BLaER1 treated with 17β-estradiol and CSF1 and Interleukin-3, amounts not matched to agents 10 nM and 100 nM (cell line): Measurements from ENCODE around the gene URB1.
A peak's percentile ranks its signal among the peaks of the same experiment; 100 is the strongest.
"Not testable (repeated sequence)": the region's sequence is repeated elsewhere in the genome, so short reads cannot be mapped to it uniquely, and the experiment has no call there.

Source experiments
- H3K27ac ChIP-seq, 11 experiments: shearing (Covaris generic); formaldehyde crosslinking; 2 replicates each; pipeline ENCODE4 v1.8.1; 2022
- H3K27me3 ChIP-seq, 11 experiments: shearing (Covaris generic); formaldehyde crosslinking; 2 replicates each; pipeline ENCODE4 v1.8.1; 2022
- H3K36me3 ChIP-seq, 11 experiments: shearing (Covaris generic); formaldehyde crosslinking; 2 replicates each; pipeline ENCODE4 v1.8.1; 2022
- H3K4me1 ChIP-seq, 10 experiments: shearing (Covaris generic); formaldehyde crosslinking; 2 replicates each; pipeline ENCODE4 v1.8.1; 2022
- H3K4me2 ChIP-seq, 11 experiments: shearing (Covaris generic); formaldehyde crosslinking; 2 replicates each; pipeline ENCODE4 v1.8.1; 2022
- H3K4me3 ChIP-seq, 10 experiments: shearing (Covaris generic); formaldehyde crosslinking; 2 replicates each; pipeline ENCODE4 v1.8.1; 2022
- H3K9ac ChIP-seq, 11 experiments: shearing (Covaris generic); formaldehyde crosslinking; 2 replicates each; pipeline ENCODE4 v1.8.1; 2022
- H3K9me3 ChIP-seq, 11 experiments: shearing (Covaris generic); formaldehyde crosslinking; replicated peaks in 1 of 11; 2 replicates each; pipeline ENCODE4 v1.8.1; 2022
- H4K20me1 ChIP-seq, 11 experiments: shearing (Covaris generic); formaldehyde crosslinking; 2 replicates each; pipeline ENCODE4 v1.8.1; 2022
- Cebpa-rat ChIP-seq, 11 experiments: shearing (Covaris generic); IDR thresholded peaks; 2 replicates each; pipeline ENCODE4 v1.8.1; 2022

URB1 gene, protein sequence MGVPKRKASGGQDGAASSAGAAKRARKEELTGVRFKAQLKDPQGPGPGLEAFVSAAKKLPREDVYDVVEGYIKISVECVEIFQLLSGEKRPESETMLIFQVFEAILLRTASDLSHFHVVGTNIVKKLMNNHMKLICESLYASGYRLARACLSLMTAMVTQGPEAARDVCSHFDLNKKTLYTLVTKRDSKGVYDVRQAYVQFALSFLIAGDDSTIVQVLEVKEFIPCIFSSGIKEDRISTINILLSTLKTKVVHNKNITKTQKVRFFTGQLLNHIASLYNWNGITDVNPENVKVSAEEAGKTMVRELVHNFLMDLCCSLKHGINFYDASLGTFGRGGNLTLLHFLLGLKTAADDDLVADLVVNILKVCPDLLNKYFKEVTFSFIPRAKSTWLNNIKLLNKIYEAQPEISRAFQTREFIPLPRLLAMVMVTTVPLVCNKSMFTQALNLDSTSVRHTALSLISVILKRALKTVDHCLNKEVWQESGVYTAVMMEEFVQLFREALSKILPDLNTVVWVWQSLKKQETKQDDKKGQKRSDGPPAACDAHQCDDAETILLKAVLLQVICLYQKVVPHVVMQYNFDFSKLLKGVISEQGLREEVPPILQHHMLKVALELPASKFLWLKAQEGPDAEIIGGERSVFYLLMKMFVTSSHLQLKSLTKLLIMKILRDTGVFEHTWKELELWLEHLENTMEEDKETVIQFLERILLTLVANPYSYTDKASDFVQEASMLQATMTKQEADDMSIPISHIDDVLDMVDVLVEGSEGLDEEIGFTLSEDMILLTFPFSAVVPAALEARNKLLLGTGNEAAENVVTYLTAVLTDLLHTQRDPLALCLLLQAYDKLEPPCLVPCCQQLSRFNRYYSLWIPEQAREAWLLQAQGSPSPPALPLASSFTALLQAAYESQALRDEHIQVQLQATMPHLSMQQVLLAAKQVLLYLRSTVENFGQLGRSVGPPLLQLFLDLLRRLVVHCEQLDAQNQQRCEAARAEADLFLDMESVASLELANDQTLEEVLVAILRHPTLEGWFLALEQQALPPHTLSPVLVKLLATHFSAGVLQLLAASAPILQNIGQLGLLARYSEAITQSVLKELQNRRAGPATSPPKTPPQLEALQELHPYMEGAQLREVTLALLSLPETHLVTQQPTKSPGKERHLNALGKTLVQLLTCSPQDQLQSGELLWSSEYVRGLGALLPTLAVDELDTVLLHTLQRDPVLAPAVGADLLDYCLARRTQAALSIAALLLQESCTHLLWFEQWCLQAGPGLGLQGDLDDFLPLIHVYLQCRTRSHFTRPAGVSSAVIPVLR (N-terminal part only)

DNA sequence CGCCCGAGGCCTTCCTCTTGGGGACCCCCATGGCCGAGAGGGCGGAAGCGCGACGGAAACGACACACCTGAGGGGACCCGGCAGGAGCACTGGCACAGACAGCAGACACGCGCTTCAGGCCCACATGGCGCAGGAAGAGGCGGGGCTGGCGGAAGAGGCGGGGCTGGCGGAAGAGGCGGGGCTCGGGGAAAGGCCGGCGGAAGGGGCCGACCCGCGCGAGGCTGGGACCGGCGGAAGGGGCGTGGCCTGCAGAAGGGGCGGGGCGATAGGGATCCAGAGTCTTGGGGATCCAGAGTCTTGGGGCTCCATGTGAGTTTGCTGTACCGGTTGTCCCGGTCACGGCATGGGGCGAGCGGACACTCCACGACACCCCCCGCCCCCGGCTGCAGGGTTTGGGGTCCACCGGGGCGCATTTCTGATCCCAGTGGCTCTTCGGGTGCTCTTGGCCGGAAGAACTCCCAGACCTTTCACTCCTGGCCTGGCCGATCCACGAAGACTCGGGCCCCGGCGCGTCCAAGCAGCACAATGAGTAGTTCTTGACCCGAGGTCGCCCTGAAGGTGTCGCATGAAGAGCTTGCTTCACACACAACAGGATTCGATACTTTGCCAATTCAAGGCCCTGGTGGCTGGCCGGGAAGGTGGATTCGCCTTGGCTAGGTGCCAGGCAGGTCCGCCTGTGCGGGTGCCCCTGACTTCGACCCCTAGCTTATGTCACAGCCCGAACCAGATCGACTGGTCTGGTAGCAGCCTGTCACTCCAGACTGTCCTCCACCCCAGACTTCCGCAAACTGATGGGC is at the start of gene URB1:
Gene URB1 (minus strand): TSS at position 133 of the 797 bp plus-strand sequence. CDS start 102 bp downstream, at position 31.
- Histone ChIP-seq H3K4me1 (peaks cover 11 to 26% (median 17%) of the 10 kb centered on the region in 10 experiments), H3K27me3 (no peaks in the 10 kb centered on the region), H3K27ac (peak within 1 kb of the TSS; percentile 74 to 88 (median 83)), H3K9ac (peak within 1 kb of the TSS; percentile 73 to 88 (median 82)), H3K4me3 (peak within 1 kb of the TSS; percentile 86 to 100 (median 98)), H3K4me2 (peak within 1 kb of the TSS; percentile 85 to 98 (median 91)), H3K9me3 (peaks cover 0 to 12% (median 7%) of the 10 kb centered on the region in 11 experiments; a peak in 13 of 22 replicates), H3K36me3 (peaks cover 0 to 30% (median 23%) of the 10 kb centered on the region in 11 experiments; a peak in 21 of 22 replicates), H4K20me1 (peaks cover 0 to 44% (median 29%) of the 10 kb centered on the region in 11 experiments; a peak in 19 of 22 replicates)
- no peak for TF ChIP-seq Cebpa-rat (IDR thresholded peaks at IDR 0.05)

DNA sequence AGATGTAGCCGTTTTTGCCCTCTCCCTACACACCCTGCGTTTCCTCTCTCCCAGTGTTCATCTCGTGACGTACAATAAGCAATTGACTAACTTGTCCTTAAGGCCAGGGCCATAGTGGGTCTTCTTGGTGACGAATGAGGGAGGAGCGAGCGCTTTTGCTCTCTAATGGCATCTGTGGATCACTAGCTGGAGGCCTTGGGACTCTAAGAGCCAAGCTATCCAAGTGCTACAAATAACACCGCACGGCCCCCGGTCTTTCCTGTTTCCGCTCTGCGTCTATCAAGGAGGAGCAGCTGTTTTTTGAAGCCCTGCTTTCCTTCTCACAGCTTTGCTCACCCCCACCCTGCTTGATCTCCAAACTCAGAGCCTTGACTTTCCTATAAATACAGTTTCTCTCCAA is 44.9 kb upstream of the URB1 start:
- no peaks in the 10 kb centered on the region for H3K36me3 ChIP-seq
- 0 out of 22 replicates have a peak overlapping the region, but pooled peaks of 1 of the 11 experiments have one; percentile 2 for H3K9ac ChIP-seq
- no peaks in the 10 kb centered on the region for H3K27me3 ChIP-seq
- H4K20me1 ChIP-seq: no peaks in the 10 kb centered on the region
- H3K27ac ChIP-seq: peak overlapping the region in 3 of 11 experiments; percentile 0 to 14 (median 8); a peak in 2 of 22 replicates
- no peaks in the 10 kb centered on the region for H3K9me3 ChIP-seq
- H3K4me2 ChIP-seq: peak overlapping the region; percentile 38 to 80 (median 70)
- no peak for TF ChIP-seq Cebpa-rat (IDR thresholded peaks at IDR 0.05)
- no peak overlapping the region for H3K4me3 ChIP-seq
- H3K4me1 ChIP-seq: peaks cover 4 to 16% (median 12%) of the 10 kb centered on the region in 10 experiments; a peak in 19 of 20 replicates

DNA sequence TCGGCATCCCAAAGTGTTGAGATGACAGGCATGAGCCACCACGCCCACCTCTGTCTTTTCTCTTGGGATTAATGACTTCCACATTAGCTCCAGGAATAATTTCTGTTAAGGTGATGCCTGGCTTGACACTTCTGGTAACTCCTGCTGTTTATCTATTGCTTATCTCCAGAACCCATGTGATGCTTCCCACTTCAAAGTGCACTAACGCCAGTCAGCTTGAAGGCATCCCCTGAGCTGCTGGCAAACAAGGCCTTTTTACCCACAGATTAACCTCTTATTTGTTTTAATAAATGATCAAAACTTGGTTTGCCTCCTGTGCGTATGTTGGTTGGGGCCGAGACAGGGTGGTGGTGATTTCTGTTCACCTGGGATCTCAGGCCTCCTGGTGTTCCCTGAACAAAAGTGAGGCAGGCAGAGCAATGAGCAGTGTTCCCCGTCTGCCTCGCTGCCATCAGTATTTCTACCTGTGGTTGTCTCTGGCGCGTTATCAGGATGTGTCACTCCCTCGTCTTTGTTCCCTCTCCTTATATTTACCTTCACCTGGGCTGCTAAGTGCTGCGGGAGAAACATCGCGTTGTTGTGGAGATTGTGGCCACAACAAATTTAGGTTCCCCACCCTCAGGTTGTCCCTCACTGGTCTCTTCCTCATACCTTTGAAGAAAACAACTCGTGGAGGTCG is 40.3 kb upstream of the URB1 start:
- not testable (repeated sequence) for H3K4me2 ChIP-seq, H3K9ac ChIP-seq, H3K4me3 ChIP-seq, H4K20me1 ChIP-seq, H3K27me3 ChIP-seq, H3K27ac ChIP-seq, H3K36me3 ChIP-seq
- H3K4me1 ChIP-seq: peaks cover 4 to 13% (median 10%) of the 10 kb centered on the region in 10 experiments; a peak in 19 of 20 replicates
- peaks cover 3 to 19% (median 10%) of the 10 kb centered on the region in 11 experiments; a peak in 10 of 22 replicates for H3K9me3 ChIP-seq

DNA sequence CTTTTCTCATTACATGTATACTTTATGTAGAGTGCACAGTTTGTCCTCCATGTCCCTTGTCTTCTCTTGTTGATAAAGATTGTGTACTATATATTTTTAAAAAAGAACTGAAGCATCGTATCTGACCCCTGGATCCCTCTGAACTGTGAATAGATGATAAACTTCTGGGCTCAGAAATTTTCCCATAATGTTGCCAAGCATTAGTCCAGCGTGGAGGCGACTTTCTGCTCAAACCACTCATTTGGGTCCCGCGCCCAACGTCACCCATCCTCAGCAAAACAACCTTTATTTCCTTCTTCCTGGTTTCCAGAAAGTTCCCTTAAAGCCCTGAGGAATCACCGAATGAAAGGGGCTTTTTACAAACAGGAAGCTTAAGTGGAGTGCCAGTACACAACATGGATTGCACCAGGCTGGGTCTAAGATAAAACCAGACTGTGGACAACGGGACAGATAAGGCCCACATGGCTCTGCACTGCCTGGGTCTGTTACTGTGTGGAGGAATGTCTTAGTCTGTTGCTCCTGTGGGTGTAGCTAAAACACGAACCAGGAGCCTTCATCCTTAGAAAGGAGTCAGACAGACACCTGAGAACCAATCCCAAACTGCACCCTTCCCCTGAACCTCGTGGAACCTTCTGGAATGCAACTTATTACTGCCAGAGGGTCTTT is 35.3 kb upstream of the URB1 start:
- Histone ChIP-seq H3K9ac (no peak overlapping the region), H3K27me3 (no peaks in the 10 kb centered on the region), H3K9me3 (peaks cover 3 to 19% (median 10%) of the 10 kb centered on the region in 11 experiments; a peak in 10 of 22 replicates), H3K27ac (no peak overlapping the region), H3K36me3 (no peaks in the 10 kb centered on the region), H3K4me2 (no peak overlapping the region), H4K20me1 (no peaks in the 10 kb centered on the region), H3K4me3 (no peak overlapping the region), H3K4me1 (no peaks in the 10 kb centered on the region)
- no peak for TF ChIP-seq Cebpa-rat (IDR thresholded peaks at IDR 0.05)

DNA sequence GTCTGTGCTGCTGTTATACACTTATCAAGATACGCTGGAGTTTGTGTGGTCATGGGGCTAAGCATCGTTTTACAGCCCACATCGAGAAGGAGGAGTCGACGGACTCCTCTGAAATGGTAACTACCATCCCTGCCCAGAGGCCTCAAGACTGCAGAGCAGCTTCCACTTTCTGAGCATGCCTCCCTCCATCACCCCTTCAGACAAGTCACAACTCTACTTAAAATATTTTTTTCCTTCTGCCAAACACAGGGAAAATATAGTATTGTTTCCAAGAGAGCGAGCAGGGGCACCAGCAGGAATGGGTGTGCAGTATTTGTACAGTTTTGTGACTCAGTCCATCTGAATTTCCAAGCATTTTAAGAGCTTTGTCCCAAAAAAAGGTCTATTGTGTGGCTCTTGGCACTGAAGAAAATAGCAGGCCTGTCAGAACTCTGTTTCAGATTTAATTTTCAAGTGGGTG is 33.8 kb upstream of the URB1 start:
- TF ChIP-seq Cebpa-rat (IDR thresholded peaks at IDR 0.05): no peak
- Histone ChIP-seq H3K27ac (no peak overlapping the region), H3K4me1 (no peaks in the 10 kb centered on the region), H3K9ac (no peak overlapping the region), H3K4me2 (no peak overlapping the region), H3K4me3 (no peak overlapping the region), H3K36me3 (no peaks in the 10 kb centered on the region), H3K9me3 (peaks cover 7 to 26% (median 17%) of the 10 kb centered on the region in 11 experiments; a peak in 15 of 22 replicates), H4K20me1 (no peaks in the 10 kb centered on the region), H3K27me3 (no peaks in the 10 kb centered on the region)

DNA sequence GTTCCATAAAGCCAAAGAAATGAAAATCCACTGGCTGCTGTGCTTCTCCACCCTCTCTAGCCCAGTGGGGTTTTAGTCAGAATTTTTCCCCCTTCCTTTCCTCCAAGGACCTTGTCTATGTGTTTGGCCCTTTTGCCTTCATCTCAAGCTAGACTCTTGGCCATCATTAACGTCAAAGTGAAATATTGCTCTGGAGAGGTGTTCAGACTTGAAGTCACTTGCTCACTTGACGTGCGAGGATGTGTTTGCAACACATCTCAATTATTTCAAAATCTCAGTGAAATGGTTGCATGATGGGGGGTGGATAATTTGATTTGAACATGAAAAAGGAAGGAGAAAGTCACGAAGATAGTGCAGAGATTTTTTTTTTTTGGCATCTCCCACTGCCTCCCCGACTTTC is 33.3 kb upstream of the URB1 start:
- H3K27me3 ChIP-seq: no peaks in the 10 kb centered on the region
- no peak overlapping the region for H3K4me3 ChIP-seq
- no peak overlapping the region for H3K9ac ChIP-seq
- H4K20me1 ChIP-seq: no peaks in the 10 kb centered on the region
- no peaks in the 10 kb centered on the region for H3K36me3 ChIP-seq
- no peak for TF ChIP-seq Cebpa-rat (IDR thresholded peaks at IDR 0.05)
- no peaks in the 10 kb centered on the region for H3K4me1 ChIP-seq
- H3K27ac ChIP-seq: no peak overlapping the region
- peaks cover 7 to 24% (median 15%) of the 10 kb centered on the region in 11 experiments; a peak in 15 of 22 replicates for H3K9me3 ChIP-seq
- no peak overlapping the region for H3K4me2 ChIP-seq

DNA sequence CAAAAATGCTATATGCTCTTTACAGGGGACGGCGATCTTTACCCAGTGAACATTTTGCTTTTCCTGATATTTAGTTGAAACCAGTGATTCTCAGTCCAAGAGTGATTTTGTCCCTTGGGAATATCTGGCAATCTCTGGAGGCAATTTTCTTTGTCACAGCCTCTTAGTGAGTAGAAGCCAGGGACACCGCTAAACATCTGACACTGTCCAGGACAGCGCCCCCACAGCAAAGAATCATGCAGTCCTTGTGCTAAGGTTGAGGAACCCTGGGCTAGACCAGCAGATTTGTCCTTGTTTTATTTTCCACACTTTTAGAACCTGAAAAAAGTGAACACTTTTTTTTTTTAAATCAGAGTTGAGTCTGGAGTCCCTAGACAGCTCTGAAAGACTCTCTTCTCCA is 32.8 kb upstream of the URB1 start:
- Histone ChIP-seq H3K9ac (no peak overlapping the region), H3K4me1 (no peaks in the 10 kb centered on the region), H3K4me3 (no peak overlapping the region), H3K4me2 (no peak overlapping the region), H3K9me3 (peaks cover 5 to 19% (median 12%) of the 10 kb centered on the region in 11 experiments; a peak in 15 of 22 replicates), H3K36me3 (no peaks in the 10 kb centered on the region), H3K27ac (no peak overlapping the region), H3K27me3 (no peaks in the 10 kb centered on the region), H4K20me1 (no peaks in the 10 kb centered on the region)
- TF ChIP-seq Cebpa-rat (IDR thresholded peaks at IDR 0.05): no peak
